Erythroblast (primary cell): ENCODE data around the gene FAM174C.

ENCODE experiments used
- GATA1 ChIP-seq: IDR thresholded peaks from 2 replicates; pipeline ENCODE4 v1.6.1; 2011; ENCODE audit warnings: low read depth, mild to moderate bottlenecking, control low read depth, low read length, moderate library complexity
- POLR2A ChIP-seq: IDR thresholded peaks from 2 replicates; pipeline ENCODE4 v1.6.1; 2011; ENCODE audit warnings: mild to moderate bottlenecking, low read length

GRCh38 chr19:1299801-1300200, 24.5 kb downstream of the FAM174C start:
- TF ChIP-seq POLR2A (no peak), GATA1 (no peak)
